GM18870 (cell line): ENCODE results near the gene FHOD3.
"Not testable (repeated sequence)": the region's sequence is repeated elsewhere in the genome, so short reads cannot be mapped to it uniquely, and the experiment has no call there.

Experiments used
- ATAC-seq: cut with Tn5 transposase; IDR thresholded peaks from one replicate; pipeline ENCODE4 v1.9.1; 2021; ENCODE audit warnings: moderate library complexity; ENCODE audit not compliant: unreplicated experiment

FHOD3 gene

DNA sequence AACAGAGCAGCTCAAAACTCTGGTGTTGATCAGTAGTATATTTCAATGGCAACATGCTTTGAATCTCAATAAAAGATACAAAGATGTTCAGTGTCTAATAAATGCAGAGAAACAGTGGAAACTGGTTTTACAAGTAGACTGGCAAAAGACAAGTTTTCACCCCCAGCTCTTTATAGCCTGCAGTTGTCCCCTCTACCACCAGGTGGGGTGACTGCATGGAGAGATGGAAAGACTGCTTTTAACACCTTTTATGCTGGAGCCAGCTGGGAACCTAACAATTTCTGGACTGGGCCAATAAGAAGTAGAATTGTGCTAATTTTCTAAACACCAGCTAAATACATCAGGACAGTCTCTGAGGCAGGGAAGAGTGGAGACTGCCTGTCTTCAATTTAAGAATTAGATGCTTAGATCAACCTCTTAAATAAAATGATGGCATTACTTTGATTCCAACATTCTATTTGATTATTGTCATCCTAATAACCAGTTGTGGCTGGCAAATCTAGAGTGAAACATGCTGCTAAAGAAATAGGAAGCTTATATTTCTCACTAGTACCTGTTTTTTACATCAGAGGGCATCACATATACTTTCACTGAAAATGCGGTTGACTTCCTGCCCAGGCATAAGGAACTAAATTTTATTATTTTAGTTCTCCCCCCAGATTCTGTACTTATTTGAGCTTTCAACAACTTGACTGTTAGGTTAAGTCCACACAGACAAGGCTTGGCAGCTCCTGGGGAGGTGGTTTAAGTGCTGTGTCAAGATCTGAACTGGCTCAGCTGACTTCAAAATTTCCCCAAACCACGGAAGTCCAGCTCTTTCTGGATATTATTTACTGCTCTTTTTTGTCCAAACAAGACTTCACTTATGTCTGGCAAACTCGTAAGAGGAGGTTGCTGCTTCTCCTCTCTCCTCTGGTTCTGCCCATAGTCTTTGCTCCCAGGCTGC lies 390.8 kb downstream of the FHOD3 start:
- ATAC-seq = no peak

DNA sequence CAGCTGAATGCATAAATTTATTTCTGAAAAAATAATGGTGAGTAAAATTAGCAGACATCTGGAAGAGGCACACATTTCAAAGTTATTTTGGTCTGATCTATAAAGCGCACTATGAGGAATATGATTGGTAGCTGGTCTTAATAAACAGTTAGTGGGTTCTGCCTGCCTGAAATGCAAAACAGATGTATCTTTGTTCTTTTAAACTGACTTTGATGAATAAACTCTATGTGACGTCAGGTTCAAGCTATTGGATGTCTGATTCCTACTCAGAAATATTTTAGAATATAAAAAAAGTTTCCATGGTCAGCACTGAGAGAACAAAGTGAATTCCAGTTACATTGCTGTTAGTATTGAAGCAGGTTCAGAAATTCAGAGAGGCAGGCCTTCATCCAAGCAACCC lies 394.9 kb downstream of the FHOD3 start:
- ATAC-seq = no peak

DNA sequence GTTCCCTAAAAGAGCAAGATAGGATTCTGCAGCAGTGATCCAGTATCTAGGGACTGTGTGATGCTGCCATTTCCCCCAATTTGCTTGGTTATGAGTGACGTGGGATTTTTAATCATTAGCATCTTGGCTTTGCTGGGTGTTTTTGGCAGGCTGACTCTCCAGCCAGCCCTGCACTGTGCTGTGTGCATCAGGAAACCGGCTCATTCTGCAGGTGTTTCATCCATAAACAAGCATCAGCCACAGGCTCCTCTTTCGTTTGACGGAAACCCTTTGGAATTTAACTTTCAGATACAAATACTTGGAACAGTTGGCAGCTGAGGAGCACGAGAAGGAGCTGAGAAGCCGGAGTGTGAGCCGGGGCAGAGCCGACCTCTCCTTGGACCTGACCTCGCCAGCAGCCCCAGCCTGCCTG lies 395.4 kb downstream of the FHOD3 start:
- ATAC-seq = no peak

GRCh38 chr18:36693931-36694620 lies 396.6 kb downstream of the FHOD3 start:
- ATAC-seq = no peak

GRCh38 chr18:36695806-36696205 lies 398.3 kb downstream of the FHOD3 start:
- no peak for ATAC-seq

DNA sequence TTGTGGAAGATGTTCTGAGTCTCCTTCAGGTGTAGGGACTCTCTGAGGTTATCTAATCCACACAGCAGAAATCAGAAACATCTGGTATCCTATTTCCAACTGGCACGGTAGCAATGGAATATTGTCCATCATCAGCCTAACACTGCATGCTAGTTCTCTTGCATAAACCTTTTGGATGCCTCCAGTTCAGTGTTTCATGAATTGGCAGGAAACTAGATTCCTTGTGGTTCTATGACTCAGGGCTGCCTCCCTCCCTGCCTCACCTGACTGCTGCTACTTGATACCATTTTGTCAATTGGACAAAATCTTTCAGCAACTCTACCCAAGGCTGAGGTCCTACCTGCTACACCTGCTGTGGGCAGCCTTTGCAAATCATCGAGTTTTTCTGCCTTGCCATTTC lies 400.4 kb downstream of the FHOD3 start:
- no peak for ATAC-seq

GRCh38 chr18:36700955-36701354 lies 403.4 kb downstream of the FHOD3 start:
- no peak for ATAC-seq

GRCh38 chr18:36702401-36703013 lies 405.0 kb downstream of the FHOD3 start:
- ATAC-seq = no peak

DNA sequence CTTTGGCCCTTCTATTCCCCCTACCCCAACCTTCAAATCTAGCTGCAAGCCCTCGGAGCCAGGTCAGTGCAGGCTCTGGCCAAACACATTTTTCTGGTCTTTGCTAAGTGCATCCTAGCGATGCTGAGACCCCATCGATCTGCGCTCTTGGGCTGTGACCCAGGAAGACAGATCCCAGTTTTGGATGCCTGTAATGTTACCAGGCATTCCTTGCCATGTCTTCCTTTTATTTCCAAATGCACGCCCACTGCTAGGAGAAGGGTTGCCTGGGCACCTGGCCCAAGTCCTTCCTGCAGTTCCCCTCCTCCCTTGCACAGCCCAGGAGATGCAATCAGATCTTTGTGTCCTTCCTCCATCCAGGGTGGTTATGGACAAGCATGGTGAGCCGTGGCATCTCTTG lies 406.6 kb downstream of the FHOD3 start:
- ATAC-seq = no peak

GRCh38 chr18:36706134-36706881 lies 408.8 kb downstream of the FHOD3 start:
- no peak for ATAC-seq

- ATAC-seq = no peak
Observed at GRCh38 chr18:36708366-36708765, 410.9 kb downstream of the FHOD3 start.

DNA sequence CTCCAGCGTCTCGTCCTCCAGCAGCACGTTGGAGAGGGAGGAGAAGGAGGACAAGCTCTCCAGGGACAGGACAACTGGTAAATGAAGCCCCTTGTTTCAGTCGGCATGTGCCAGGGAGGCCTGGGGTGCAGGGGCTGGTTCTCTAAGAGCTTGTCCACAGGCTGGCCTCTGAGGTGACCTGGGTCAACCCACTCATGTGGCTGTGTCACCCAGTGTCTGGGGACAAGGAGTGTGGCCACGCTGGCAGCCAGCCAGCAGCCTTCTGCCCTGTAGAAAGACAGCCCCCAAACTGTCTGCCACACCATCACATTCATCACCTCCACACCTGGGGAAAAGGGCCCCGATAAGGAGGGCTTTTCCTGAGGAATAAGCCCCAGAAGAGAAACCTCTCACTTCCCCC lies 411.8 kb downstream of the FHOD3 start:
- ATAC-seq = no peak

DNA sequence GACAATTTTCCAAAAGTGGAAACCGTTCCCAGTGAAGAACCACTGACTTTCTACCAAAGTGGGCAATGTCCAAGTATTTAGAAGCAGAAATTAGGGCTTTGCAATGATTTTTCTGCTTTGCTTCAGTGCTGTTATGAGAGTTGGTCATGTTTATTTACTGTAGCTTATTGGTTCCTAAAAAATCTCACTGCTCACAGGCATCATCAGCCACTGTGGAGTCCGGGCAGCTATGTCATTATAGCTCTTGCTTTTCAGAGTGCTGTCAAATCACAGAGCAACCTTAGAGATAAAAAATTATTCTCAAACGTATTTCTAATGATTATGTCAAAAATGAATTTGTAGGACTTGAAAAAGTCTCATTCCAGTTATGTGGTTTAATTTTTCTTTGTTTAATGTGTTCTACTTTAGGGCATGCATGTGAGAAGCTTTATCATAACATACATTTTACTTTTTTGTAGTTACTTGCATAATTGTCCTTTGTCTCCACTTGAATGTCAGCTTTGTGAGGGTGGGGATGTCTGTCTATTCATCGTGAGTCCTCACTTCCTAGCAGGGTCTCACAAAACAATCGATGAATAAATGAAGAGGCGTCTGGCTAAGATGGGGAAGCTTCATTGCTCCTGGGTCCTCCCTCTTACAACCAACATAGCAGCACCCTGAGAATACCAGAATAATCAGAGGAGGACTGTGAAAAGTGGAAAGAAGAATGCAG lies 413.7 kb downstream of the FHOD3 start:
- ATAC-seq = no peak

GRCh38 chr18:36711813-36712444 lies 414.4 kb downstream of the FHOD3 start:
- ATAC-seq = no peak

- ATAC-seq = no peak
Observed at GRCh38 chr18:36714476-36714875, 417.0 kb downstream of the FHOD3 start.

DNA sequence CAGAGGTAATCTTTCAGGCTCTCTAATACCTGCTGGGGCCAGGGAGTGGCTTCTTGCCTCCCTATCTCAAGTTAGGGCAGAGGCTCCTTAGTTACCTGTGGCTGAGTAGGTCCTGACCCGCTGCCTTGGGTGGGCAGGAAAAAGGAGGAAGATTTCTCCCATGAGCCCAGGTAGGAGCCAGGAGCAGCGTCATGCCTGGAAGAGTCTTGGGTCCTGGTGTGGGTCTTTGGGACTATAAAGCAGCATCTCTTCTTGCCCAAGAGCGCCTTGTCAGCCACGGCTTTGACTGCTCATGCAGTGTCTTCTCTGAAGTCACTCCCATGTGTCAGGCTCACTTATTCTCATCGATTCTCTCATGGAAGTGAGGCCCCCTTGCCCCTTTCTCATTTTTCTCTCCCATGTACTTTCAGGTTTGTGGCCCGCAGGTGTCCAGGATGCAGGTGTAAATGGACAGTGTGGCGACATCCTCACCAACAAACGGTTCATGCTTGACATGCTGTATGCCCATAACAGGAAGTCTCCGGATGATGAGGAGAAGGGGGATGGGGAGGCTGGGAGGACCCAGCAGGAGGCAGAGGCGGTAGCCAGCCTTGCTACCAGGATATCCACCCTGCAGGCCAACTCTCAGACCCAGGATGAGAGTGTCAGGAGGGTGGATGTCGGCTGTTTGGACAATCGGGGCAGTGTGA lies 420.1 kb downstream of the FHOD3 start:
- ATAC-seq = no peak

- ATAC-seq = no peak
Observed at GRCh38 chr18:36718705-36719328, 421.3 kb downstream of the FHOD3 start.

DNA sequence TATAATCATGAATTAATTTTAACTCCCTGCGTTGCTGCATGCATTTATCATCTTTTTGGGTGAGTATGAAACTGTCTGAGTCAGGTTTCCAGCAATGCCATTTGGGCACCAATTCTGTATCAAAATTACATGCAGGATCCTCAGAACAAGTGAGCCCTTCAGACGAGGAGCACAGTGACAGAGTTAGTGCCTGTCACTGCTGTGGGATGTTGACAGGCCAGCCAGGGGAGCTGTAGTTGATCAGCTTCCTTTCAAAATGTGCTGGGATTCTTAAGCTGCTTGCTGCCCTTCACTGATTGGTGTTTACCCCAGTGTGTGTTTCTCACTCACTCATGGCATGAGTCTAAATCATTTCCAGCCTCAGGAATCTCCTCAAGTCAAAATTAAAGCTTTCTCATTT lies 422.1 kb downstream of the FHOD3 start:
- ATAC-seq = no peak

GRCh38 chr18:36721351-36721750 lies 423.8 kb downstream of the FHOD3 start:
- ATAC-seq = not testable (repeated sequence)
